Cerebellar nuclear complex (tissue), 1 donor: Measurements from ENCODE around the gene PNPLA7.
"Not testable (repeated sequence)": the region's sequence is repeated elsewhere in the genome, so short reads cannot be mapped to it uniquely, and the experiment has no call there.

Experiments
- DNase-seq, 2 experiments: peaks; one replicate each; lab custom pipeline; 2025; lab: John Stamatoyannopoulos, UW

PNPLA7 gene

GRCh38 chr9:137452006-137452760 is 98.0 kb downstream of the PNPLA7 start:
- no peak for DNase-seq

GRCh38 chr9:137451264-137452005 is 98.8 kb downstream of the PNPLA7 start:
- not testable (repeated sequence) for DNase-seq

- not testable (repeated sequence) for DNase-seq
Measured at GRCh38 chr9:137450539-137451222, 99.5 kb downstream of the PNPLA7 start.

- no peak for DNase-seq
Measured at GRCh38 chr9:137449931-137450538, 100.2 kb downstream of the PNPLA7 start.

GRCh38 chr9:137449081-137449844 is 100.9 kb downstream of the PNPLA7 start:
- DNase-seq = no peak

- DNase-seq = no peak
Measured at GRCh38 chr9:137448602-137448962, 101.6 kb downstream of the PNPLA7 start.

GRCh38 chr9:137447722-137448601 is 102.2 kb downstream of the PNPLA7 start:
- no peak for DNase-seq

GRCh38 chr9:137446851-137447471 is 103.2 kb downstream of the PNPLA7 start:
- no peak for DNase-seq

GRCh38 chr9:137445930-137446431 is 104.2 kb downstream of the PNPLA7 start:
- DNase-seq = no peak

GRCh38 chr9:137445275-137445807 is 104.9 kb downstream of the PNPLA7 start:
- DNase-seq = no peak

GRCh38 chr9:137444106-137444790 is 106.0 kb downstream of the PNPLA7 start:
- no peak for DNase-seq

- no peak for DNase-seq
Measured at GRCh38 chr9:137441935-137442321, 108.3 kb downstream of the PNPLA7 start.

GRCh38 chr9:137441289-137441934 is 108.8 kb downstream of the PNPLA7 start, which contains the start of gene ENTPD8:
Gene ENTPD8 (minus strand): TSS chr9:137441357. CDS start chr9:137438285, 3,072 bp downstream.
- no peak for DNase-seq

- no peak for DNase-seq
Measured at GRCh38 chr9:137439158-137439714, 111.0 kb downstream of the PNPLA7 start.

- no peak for DNase-seq
Measured at GRCh38 chr9:137438591-137439157, 111.5 kb downstream of the PNPLA7 start.

GRCh38 chr9:137437691-137438590 is 112.3 kb downstream of the PNPLA7 start:
- DNase-seq = no peak
